Transverse colon (tissue), 3 donors: ENCODE data around the gene FRYL.

ENCODE experiments used
- POLR2A ChIP-seq: fragments of 450-650 bp; IDR thresholded peaks from one replicate; pipeline ENCODE4 v1.6.1; 2016; ENCODE audit warnings: antibody characterized with exemption, mild to moderate bottlenecking, moderate library complexity
- TF ChIP-seq, protein P1 (sequence below), 5 experiments: fragments of 200-600 bp in 3 of 5; fragments of 450-650 bp in 2 of 5; sonication (generic) in 3 of 5; IDR thresholded peaks; 1 replicate in 2 of 5; 2 replicates in 3 of 5; pipeline ENCODE4 v1.5.1; 2016 to 2017; ENCODE audit warnings: antibody characterized with exemption in 5 of 5, inconsistent platforms in 3 of 5, mild to moderate bottlenecking in 2 of 5, moderate library complexity in 1 of 5

GRCh38 chr4:48683784-48684666 is 96.1 kb downstream of the FRYL start:
- TF ChIP-seq, protein P1, sequence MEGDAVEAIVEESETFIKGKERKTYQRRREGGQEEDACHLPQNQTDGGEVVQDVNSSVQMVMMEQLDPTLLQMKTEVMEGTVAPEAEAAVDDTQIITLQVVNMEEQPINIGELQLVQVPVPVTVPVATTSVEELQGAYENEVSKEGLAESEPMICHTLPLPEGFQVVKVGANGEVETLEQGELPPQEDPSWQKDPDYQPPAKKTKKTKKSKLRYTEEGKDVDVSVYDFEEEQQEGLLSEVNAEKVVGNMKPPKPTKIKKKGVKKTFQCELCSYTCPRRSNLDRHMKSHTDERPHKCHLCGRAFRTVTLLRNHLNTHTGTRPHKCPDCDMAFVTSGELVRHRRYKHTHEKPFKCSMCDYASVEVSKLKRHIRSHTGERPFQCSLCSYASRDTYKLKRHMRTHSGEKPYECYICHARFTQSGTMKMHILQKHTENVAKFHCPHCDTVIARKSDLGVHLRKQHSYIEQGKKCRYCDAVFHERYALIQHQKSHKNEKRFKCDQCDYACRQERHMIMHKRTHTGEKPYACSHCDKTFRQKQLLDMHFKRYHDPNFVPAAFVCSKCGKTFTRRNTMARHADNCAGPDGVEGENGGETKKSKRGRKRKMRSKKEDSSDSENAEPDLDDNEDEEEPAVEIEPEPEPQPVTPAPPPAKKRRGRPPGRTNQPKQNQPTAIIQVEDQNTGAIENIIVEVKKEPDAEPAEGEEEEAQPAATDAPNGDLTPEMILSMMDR (IDR thresholded peaks at IDR 0.05) = no peak
- TF ChIP-seq POLR2A = no peak
